Non-pigmented ciliary epithelial cell (primary cell): ENCODE results near the gene MRPS18B.
"Not testable (repeated sequence)": the region's sequence is repeated elsewhere in the genome, so short reads cannot be mapped to it uniquely, and the experiment has no call there.

Experiments used
- DNase-seq: peaks from one replicate; pipeline ENCODE4 v3.0.0-alpha.2; 2010; ENCODE audit warnings: low read depth

MRPS18B gene

DNA sequence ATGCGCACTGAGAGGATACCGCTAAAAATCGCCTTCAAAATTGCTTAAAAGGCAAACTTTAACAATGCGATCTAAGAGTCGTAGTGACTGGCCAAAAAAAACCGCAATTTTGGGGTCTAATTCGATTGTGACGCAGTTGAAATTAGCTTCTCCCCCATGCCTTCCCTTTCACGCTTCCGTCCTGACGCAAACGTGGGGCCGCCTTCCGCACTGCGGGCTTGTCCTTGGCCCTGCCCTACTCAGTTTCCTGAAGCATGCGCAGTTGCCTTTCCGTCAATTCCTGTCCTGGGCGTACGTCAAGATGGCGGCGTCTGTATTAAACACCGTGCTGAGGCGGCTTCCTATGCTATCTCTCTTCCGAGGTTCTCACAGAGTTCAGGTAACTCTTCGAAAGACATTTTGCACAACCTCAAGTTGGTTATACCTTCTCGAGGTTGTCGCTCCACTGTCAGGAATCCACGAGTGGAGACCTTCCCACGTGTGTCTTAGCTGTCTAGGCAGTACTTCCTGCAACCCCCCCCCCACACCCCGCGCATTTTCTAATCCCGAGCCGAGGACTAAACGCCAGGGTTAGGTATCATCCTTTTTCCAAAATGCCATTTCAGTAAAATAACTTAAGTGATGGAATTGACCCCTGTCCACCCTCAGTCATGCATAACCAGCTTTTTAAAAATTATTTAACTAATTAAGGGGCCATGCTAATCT lies at the start of gene MRPS18B:
TSS of gene MRPS18B (plus strand) at position 276 of the 705 bp plus-strand sequence. CDS start at position 302, 26 bp downstream.
- peak; percentile 93 for DNase-seq

DNA sequence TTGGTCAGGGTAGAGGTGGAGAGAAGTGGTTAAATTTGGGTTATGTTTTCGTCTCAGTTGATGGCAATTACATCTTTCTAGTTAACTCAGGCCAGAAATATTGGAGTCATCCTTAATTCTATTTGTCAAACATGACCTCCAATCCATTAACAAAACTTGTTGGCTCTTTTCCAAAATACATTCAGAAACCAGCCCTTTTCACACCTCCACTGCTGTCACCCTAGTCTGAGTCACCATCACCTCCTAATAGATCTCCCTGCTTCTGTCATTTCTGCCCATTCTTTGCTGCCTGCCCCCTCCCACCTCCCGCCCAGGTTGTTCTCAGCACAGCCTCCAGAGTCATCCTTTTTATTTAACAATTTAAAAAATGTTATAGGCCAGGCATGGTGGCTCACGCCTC lies 49.4 kb upstream of the MRPS18B start:
- no peak for DNase-seq

DNA sequence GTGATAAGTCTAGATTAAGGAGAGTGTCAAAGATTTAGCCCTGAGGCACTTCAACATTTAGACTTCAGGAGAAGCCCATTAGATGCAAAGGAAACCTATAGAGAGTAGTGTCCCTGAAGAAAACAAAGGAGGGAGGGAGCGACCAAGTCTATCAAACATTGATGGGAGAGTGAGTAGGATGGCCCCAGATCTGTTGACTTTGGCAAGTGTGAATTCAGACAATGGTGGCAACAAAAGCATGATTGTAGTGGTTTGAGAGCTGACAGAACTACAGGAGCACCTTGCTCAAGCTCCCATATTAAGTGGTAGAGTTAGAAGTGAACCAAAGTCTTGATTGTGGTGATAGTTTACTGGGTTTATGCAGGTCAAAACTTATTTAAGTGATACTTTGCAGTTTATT lies 47.4 kb upstream of the MRPS18B start:
- no peak for DNase-seq

DNA sequence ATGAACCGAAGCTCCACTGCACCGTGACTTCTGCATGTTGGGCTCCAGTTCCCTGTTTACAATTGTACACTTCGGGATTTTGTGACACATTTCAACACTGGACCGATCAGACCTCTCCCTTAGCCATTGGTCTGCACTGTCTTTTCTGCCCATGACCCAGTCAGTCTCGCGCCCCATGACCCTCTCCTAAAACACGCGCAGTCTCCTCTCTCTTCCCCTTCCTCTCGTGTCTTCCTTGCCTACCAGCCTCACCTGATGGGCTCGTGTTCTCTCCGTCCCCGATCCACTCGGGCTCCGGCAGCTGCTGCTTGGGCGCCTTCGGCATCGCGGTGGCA lies 46.9 kb upstream of the MRPS18B start:
- no peak for DNase-seq

DNA sequence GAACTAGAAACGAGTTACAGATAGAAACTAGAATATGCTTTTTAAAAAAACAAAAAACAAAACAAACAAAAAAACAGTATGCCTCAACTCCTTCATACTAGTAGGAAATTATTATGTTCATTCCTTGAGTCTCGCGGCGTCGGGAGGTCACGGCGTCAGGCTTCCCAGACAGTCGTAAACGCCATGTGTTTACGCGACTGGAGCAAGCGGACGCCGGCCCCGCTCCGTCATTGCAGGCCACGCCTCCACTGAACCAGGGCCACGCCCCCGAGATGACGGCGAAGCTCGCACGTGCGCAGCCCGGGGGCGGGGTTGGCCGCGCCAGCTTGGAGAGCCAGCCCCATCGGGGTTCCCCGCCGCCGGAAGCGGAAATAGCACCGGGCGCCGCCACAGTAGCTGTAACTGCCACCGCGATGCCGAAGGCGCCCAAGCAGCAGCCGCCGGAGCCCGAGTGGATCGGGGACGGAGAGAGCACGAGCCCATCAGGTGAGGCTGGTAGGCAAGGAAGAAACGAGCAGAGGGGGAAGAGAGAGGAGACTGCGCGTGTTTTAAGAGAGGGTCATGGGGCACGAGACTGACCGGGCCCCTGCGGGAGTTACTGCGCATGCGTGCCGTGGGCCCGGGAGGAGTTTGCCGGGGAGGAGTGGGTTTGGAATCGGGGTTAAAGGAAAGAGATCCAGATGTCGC lies 46.4 kb upstream of the MRPS18B start, which contains the start of gene ABCF1:
TSS of gene ABCF1 (plus strand) at position 368 of the 687 bp plus-strand sequence. CDS start at position 414, 46 bp downstream.
- DNase-seq, result peak; percentile 82

DNA sequence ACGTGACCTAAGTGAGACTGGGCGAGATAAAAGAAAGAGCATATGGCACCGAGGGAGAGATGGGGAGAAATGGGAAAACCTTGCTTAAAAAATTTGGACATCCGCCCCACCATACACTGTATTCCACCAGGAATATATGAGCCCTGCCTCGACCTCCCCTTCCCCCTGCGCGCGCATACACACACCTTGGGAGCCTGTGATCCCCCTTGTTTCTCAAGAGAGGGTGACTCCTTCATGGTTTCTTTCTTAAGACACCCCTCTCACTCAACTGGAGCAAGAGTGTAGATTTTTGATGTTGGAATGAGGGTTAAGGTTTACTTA lies 45.9 kb upstream of the MRPS18B start:
- no peak for DNase-seq

DNA sequence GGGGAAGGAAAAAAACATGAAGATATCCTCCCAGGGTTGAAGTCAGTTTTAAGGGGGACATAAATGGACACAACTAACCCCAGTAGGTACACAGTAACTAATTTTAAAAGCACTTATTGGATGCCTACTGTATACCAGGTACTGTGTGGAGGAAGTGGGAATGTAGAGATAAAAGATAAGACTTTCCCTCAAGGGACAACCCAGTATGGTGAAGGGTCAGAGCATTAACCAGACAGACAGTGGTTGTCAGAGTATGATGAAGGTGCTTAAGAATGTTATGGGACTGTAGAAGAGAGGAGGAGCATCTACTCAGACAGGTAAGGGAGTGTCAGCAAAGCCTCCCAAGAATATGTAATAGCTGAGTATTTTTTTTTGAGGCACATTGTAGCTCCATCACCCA lies 45.5 kb upstream of the MRPS18B start:
- no peak for DNase-seq

DNA sequence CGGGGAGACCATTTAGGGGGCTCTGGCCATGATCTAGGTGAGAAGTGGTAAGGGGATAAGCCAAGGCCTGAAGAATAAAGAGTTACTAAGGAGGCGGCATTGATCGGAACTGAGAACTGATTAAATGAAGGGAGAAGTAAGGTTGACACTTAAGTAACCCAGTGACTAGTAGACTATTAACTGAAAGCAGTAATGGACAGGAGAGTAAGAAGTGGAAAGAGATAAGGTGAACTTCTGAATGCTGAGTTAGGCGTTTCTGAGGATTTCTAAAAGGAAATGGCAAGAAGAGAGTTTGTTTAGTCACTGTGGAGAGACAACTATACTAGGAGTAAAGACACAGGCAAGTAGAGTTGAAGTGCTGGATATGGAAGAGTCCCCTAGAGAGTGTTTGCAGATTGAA lies 44.5 kb upstream of the MRPS18B start:
- no peak for DNase-seq

DNA sequence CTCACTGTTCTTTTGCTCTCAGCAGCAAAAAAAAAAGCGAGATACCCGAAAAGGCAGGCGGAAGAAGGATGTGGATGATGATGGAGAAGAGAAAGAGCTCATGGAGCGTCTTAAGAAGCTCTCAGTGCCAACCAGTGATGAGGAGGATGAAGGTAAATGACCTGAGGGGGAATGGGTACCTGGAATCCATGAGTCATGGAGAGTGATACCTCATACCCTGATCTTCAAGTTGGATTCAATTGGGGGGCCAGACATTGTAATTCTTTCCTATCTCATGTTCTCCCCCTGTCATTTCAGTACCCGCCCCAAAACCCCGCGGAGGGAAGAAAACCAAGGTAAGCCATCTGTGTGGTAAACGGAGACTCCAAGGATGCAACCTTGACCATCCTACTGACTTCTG lies 39.6 kb upstream of the MRPS18B start:
- DNase-seq, result no peak

DNA sequence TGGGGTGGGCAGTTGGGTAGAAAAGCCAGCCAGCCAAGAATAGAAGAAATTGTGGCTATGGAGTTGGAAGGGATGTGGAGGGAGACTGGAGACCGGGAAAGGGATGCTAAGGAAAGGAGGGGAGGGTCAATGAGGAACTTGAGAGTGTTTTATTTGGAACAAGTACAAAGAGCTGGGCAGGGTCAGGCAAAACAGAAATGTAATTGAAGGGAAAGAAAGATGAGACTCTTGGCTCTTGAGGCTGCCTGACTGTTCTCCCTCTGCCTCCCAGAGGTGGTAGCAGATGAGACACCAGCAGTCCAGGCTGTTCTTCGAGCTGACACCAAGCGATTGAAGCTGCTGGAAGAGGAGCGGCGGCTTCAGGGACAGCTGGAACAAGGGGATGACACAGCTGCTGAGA lies 33.7 kb upstream of the MRPS18B start:
- DNase-seq, result no peak

DNA sequence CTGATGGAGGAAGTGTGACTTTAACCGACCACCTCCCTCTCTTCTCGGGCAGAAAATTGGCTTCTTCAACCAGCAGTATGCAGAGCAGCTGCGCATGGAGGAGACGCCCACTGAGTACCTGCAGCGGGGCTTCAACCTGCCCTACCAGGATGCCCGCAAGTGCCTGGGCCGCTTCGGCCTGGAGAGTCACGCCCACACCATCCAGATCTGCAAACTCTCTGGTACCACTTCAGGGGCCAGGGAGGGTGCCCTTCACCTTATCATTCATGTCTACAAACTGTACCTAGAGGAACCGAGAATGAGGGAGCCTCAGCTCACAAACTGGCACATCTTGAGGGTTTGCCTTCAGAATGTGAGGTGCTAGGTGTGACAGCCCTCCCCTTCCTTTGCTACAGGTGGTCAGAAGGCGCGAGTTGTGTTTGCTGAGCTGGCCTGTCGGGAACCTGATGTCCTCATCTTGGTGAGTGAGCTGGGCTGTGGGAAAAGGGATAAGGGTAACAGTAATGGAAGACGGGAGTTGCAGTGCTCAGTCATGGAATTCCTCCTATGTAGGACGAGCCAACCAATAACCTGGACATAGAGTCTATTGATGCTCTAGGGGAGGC lies 27.8 kb upstream of the MRPS18B start:
- DNase-seq, result no peak

DNA sequence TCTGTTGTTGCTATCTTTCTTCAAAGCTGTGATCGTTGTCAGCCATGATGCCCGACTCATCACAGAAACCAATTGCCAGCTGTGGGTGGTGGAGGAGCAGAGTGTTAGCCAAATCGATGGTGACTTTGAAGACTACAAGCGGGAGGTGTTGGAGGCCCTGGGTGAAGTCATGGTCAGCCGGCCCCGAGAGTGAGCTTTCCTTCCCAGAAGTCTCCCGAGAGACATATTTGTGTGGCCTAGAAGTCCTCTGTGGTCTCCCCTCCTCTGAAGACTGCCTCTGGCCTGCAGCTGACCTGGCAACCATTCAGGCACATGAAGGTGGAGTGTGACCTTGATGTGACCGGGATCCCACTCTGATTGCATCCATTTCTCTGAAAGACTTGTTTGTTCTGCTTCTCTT lies 27.1 kb upstream of the MRPS18B start:
- DNase-seq, result no peak

DNA sequence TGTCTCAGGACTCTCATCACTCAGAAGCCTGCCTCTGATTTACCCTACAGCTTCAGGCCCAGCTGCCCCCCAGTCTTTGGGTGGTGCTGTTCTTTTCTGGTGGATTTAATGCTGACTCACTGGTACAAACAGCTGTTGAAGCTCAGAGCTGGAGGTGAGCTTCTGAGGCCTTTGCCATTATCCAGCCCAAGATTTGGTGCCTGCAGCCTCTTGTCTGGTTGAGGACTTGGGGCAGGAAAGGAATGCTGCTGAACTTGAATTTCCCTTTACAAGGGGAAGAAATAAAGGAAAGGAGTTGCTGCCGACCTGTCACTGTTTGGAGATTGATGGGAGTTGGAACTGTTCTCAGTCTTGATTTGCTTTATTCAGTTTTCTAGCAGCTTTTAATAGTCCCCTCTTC lies 26.6 kb upstream of the MRPS18B start:
- DNase-seq, result no peak

DNA sequence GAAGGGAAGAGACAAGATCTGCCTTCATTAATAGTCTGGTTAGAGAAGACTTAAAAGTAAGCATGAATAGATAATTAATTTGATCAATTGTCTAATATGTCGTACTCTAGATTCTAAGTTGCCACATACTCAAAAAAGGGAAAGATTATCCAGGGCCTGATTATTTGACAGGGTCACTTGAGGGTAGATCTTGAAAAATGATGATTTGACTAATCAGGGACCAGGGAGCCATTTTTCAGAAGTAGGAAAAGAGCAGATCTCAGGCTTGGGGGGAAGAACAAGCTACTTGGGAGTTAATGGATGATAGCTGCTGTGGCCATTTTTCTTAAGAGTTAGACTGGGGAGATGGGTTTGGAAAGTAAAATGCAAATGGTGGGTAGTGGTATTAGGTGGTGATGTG lies 25.4 kb upstream of the MRPS18B start:
- no peak for DNase-seq

DNA sequence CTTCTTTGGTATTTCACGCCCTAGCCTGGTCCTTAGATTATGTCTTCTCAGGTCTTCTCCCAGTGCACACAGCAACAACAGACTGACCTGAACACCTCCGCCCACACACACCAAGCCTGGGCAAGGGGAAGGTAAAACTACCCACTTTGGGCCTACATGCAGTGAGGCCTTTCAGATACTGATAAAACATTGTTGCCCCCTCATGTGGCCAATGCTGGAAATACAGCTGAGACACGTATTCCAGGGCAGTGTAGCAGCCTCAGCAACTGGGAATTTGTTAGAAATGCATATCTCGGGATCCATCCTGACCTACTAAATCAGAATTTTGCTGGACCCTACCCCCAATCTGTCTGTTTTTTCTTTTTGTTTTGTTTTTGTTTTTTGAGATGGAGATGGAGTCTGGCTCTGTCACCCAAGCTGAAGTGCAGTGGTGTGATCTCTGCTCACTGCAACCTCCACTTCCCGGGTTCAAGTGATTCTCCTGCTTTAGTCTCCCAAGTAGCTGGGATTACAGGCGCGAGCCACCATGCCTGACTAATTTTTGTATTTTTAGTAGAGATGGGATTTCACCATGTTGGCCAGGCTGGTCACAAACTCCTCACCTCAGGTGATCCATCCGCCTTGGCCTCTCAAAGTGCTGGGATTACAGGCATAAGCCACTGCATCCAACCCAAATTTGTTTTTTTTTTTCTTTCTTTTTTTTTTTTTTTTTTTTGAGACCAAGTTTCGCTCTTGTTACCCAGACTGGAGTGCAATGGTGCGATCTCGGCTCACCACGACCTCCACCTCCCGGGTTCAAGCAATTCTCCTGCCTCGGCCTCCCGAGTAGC lies 20.1 kb upstream of the MRPS18B start:
- not testable (repeated sequence) for DNase-seq

DNA sequence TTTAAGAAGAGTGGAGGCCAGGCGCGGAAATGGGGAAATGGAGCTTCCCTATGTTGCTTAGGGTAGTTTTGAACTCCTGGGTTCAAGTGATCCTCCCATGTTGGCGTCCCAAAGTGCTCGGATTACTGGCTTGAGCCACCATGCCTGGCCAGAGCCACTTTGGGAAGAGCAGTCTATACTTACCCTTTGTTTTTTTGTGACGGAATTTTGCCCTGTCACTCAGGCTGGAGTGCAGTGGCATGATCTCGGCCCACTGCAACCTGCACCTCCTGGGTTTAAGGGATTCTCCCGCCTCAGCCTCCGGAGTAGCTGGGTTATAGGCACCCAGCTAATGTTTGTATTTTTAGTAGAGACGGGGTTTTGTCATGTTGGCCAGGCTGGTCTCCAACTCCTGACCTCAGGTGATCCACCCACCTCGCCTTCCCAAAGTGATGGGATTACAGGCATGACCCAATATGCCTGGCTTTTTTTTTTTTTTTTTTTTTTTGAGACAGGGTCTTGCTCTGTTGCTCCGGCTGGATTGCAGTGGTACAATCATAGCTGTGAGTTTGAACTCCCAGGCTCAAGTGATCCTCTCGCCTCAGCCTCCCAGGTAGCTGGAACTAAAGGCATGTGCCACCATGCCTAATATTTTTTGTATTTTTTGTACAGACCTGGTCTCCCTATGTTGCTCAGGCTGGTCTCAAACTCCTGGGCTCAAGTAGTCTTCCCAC lies 18.6 kb upstream of the MRPS18B start:
- no peak for DNase-seq

DNA sequence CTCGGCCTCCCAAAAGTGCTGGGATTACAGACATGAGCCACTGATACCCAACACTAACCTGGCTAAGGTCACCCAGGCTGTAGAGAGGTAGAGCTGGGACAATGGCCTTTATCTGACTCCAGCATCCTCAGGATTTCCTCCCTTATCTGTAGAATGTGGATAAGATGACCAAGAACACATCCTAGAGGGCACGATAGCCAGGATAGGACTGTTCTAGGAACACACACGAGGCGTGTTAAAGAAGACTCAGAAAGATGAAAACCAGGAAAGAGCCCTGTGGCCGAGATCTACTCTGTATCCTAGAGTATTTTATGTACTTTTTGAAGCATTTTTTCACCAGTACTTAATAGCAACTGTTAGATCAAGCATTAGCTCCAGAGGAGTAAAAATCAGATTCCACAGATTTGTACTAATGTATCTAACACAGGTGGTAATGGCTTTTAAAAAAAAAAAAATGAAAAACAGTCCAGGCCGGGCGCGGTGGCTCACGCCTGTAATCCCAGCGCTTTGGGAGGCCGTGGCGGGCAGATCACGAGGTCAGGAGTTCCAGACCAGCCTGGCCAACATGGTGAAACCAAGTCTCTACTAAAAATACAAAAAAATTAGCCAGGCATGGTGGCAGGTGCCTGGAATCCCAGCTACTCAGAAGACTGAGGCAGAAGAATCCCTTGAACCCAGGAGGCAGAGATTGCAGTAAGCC lies 17.9 kb upstream of the MRPS18B start:
- no peak for DNase-seq

DNA sequence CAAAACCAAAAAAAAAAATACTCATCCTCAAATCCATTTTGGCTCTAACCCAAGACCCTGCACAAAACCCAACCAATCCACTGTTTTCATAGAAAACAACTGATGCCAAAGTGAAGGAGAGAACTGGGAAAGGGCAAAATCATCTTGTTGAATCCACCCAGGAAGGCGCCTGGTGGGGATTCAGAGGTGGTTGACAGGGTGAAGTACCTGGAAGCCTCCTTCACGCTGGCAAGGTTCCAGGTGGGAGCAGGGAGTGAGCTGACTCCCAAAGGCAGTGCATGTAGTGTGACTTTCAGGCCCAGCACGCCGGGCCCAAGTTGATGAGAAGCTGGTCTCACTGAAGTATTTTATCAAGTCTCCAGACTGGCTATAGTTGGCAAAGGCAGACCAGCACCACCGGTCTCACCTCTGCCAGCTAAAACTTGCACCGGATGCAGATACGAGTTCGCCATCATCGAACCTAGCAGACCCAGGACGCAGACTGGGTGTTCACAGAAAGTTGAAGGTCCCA lies 17.1 kb upstream of the MRPS18B start:
- DNase-seq, result no peak

DNA sequence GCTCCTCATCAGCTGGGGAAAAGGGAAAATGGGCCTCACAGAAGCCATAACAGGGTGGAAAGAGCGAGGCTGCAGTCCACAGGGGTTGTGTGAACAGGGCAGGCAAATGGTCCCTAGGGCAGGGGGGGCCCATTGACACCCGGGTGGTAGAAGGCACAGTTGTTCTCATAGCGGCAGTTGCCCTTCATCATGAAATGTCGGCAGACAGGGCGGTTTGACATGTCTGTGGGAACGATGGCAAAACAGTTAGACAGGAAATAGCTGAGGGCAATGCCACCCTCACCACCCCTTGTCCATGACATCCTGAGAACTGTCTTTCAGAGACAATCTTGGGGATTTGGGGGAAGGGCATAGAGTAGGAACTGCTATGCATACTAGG lies 16.2 kb upstream of the MRPS18B start:
- no peak for DNase-seq

DNA sequence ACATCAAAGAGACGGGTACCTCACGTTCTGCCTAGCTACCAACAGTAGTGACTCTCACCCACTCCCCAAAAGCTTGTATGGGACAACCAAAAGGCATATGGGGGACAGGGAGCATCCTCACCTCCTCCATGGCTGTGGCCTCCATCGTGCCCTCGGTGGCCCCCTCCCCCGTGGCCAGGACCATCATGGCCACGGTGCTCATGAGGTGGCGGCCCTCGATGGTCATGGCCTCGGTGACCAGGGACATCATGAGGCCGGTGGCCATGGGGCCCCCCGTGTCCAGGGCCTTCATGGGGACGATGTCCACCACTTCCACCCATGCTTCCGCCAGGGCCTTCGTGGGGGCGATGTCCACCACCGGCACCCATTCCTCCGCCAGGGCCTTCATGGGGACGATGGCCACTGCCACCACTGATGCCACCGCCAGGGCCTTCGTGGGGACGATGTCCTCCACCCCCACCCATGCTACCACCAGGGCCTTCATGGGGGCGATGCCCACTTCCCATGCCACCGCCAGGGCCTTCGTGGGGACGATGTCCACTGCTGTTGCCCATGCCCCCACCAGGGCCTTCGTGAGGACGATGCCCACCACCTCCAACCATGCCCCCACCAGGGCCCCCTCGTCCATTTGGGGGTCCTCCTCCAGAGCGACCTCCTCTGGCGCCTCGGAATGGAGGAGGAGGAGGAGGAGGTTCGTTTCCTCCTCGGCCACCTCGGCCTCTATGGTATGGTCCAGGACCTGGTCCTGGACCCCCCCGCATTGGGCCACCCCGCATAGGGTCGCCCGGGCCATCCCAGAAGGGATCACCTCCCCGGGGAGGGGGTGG lies 15.6 kb upstream of the MRPS18B start:
- DNase-seq, result no peak
